ENCODE results near the gene DCC. TPM values are rescaled to one million over a fixed set of nuclear protein-coding genes. Genes with fewer than 3 reads are reported as not detected.

The DCC gene
- total and polyA plus RNA-seq, 2 of the 8 experiments (the other 6 are each of a cell fraction or from before 2014, with no cell fraction given) = 0.14 to 1.4 TPM

- Histone ChIP-seq H2BK5ac (ENCODE audit: low read depth, low read length) (no peak overlapping the region), H3K23ac (ENCODE audit: insufficient read length) (no peak overlapping the region), H3K23me2 (ENCODE audit: low read depth, low read length) (no peaks in the 10 kb centered on the region), H3K56ac (replicated peaks; ENCODE audit: insufficient read length, low read depth, low read length) (no peak overlapping the region), H3K14ac (ENCODE audit: insufficient read length) (no peak overlapping the region), H2BK20ac (ENCODE audit: low read length) (no peak overlapping the region), H3K4me1 (replicated peaks in 1 of 4; ENCODE audit: control insufficient read depth in 3 of 4, insufficient read depth in 4 of 4, low read length in 3 of 4) (no peaks in the 10 kb centered on the region), H2BK15ac (ENCODE audit: low read length) (no peak overlapping the region), H3K27ac (ENCODE audit: low read depth, low read length) (no peak overlapping the region), H2AK5ac (ENCODE audit: low read depth, low read length) (no peak overlapping the region), H4K5ac (ENCODE audit: insufficient read length, low read depth, low read length) (no peak overlapping the region), H3K4me2 (ENCODE audit: insufficient read depth in 1 of 2, low read depth in 2 of 2, low read length in 2 of 2) (no peak overlapping the region), H3K36me3 (ENCODE audit: control insufficient read depth in 2 of 4, insufficient read depth in 4 of 4, low read length in 3 of 4) (no peaks in the 10 kb centered on the region), H4K20me1 (replicated peaks in 1 of 2; ENCODE audit: control insufficient read depth in 1 of 2, insufficient read depth in 2 of 2, low read length in 2 of 2) (no peaks in the 10 kb centered on the region), H3K79me2 (ENCODE audit: control insufficient read depth in 1 of 2, insufficient read depth in 2 of 2, low read length in 2 of 2) (no peaks in the 10 kb centered on the region), H3K27me3 (replicated peaks in 1 of 4; ENCODE audit: control insufficient read depth in 3 of 4, extremely low read depth in 1 of 4, insufficient read depth in 3 of 4, low read length in 3 of 4) (no peaks in the 10 kb centered on the region), H3K4me3 (ENCODE audit: extremely low read depth in 1 of 4, insufficient read depth in 2 of 4, low read depth in 3 of 4, low read length in 4 of 4) (no peak overlapping the region), H2AFZ (ENCODE audit: low read length) (no peak overlapping the region), H2BK12ac (ENCODE audit: low read depth, low read length) (no peak overlapping the region), H3K79me1 (ENCODE audit: low read depth, low read length) (no peaks in the 10 kb centered on the region), H4K8ac (ENCODE audit: extremely low read depth, insufficient read depth, low read length) (no peak overlapping the region), H2BK120ac (replicated peaks; ENCODE audit: low read depth, low read length) (no peak overlapping the region), H3K4ac (replicated peaks; ENCODE audit: insufficient read length, low read depth, low read length) (no peak overlapping the region), H3K9ac (replicated peaks in 1 of 4; ENCODE audit: extremely low read depth in 1 of 4, low read depth in 3 of 4, low read length in 3 of 4) (no peak overlapping the region), H3K9me3 (ENCODE audit: insufficient read depth in 2 of 2, low read depth in 1 of 2, low read length in 1 of 2) (no peaks in the 10 kb centered on the region), H4K91ac (replicated peaks; ENCODE audit: insufficient read length, low read length) (no peak overlapping the region), H3K18ac (ENCODE audit: extremely low read depth, low read length) (no peak overlapping the region)
- POLR2A ChIA-PET (ENCODE audit: partially characterized antibody) = no interaction called here
- DNase-seq (ENCODE audit: low read depth in 1 of 2, low spot score in 2 of 2) (no peak), FAIRE-seq (no peak)
- CTCF ChIA-PET (ENCODE audit: partially characterized antibody) = interaction anchor here (0.8 to 0.9 kb wide), 2 partner anchors 12 to 509 kb away, joined by 3 read pairs; no protein-coding TSS in a partner anchor
- WGBS, 2 experiments (ENCODE audit: extremely low coverage in 1 of 2, insufficient coverage in 1 of 2, insufficient read length in 1 of 2, insufficient replicate concordance in 2 of 2, low coverage in 1 of 2, low lambda C conversion rate in 2 of 2, missing lambda C conversion rate in 1 of 2) = 94% methylated on average over 2 of the region's 2 CpGs; no CpG with 5 or more reads in 1 of the 2 experiments
- TF ChIP-seq HDAC6 (IDR thresholded peaks at IDR 0.05; ENCODE audit: low read depth, low read length) = no peak
- TF ChIP-seq POU5F1 (IDR thresholded peaks at IDR 0.05; ENCODE audit: low read depth, low read length) = no peak
- no peak for TF ChIP-seq KDM5A (IDR thresholded peaks at IDR 0.05; ENCODE audit: low read length)
- no peak for TF ChIP-seq ATF3 (IDR thresholded peaks at IDR 0.05; ENCODE audit: insufficient read depth, low read depth, low read length)
- TF ChIP-seq MAFK (IDR thresholded peaks at IDR 0.05; ENCODE audit: low read depth, low read length) = no peak
- no peak for TF ChIP-seq ZNF274 (IDR thresholded peaks at IDR 0.05; ENCODE audit: borderline replicate concordance, extremely low read depth, low read length)
- TF ChIP-seq SIRT6 (IDR thresholded peaks at IDR 0.05; ENCODE audit: low read length) = no peak
- no peak for TF ChIP-seq CTCF (IDR thresholded peaks at IDR 0.05; ENCODE audit: control extremely low read depth in 1 of 3, insufficient read depth in 1 of 3, low read depth in 1 of 3, low read length in 3 of 3)
- no peak for TF ChIP-seq RAD21 (IDR thresholded peaks at IDR 0.05 in 1 of 2, conservative IDR thresholded peaks at IDR 0.05 in 1 of 2; ENCODE audit: low read depth in 2 of 2, low read length in 2 of 2)
- no peak for TF ChIP-seq SAP30 (IDR thresholded peaks at IDR 0.05; ENCODE audit: insufficient read depth, insufficient replicate concordance, low read length)
- TF ChIP-seq ASH2L (IDR thresholded peaks at IDR 0.05; ENCODE audit: low read length) = no peak
Measured at GRCh38 chr18:52570975-52571374, 231.0 kb downstream of the DCC start.

Measured in H1 (cell line).